ENCODE results near the gene AQP5. TPM values are rescaled to one million over a fixed set of nuclear protein-coding genes. Genes with fewer than 3 reads are reported as not detected.
"Not testable (repeated sequence)": the region's sequence is repeated elsewhere in the genome, so short reads cannot be mapped to it uniquely, and the experiment has no call there.

AQP5 gene
- polyA plus RNA-seq, 3 donors: not detected

DNA sequence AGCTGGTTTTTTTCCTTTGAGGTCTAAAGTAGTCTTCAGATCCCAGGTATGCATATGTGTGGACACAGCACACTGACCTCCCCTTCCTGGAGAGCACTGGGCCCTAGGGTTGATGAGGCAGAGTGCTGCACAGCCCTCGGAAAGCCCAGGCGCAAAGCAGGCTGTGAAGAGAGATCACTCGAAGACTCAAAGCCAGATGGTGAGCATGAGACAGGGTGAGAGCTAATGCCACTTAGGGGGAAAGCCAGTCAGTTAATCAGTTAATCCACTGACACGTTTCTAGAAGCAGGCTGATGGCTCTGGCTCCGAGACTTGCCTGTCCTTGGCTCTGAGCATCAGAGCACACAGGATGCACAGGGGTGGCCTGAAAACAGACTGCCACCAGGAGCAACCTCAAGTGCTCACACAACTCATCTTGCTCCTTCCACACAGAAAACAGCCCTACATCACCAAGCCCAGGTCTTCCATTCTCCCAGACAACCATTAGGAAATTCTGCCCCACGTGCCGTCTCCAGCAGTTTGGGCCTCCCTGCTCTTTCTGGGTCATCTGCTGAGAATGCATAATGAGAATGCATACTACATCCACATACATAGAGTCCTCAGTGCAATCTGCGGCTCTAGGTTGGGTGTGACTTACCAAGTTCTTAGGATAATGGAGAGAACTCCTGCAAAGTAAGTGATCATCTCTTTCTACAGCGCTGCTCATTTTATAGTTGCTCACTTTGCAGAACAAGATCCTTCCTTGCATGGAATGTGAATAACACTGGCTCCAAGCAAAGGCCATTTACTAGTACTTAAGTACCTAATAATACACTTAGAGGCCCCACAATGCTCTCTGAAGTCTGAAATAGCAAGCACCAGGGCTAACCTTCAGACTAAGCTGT, 23.0 kb downstream of the AQP5 start:
- H2AFZ ChIP-seq (ENCODE audit: insufficient read depth, low read depth, low read length, poor library complexity, severe bottlenecking): peak overlapping the region; percentile 84
- peak overlapping the region in 2 of 7 donors; percentile 54 to 87 for H3K27ac Mint-ChIP-seq

DNA sequence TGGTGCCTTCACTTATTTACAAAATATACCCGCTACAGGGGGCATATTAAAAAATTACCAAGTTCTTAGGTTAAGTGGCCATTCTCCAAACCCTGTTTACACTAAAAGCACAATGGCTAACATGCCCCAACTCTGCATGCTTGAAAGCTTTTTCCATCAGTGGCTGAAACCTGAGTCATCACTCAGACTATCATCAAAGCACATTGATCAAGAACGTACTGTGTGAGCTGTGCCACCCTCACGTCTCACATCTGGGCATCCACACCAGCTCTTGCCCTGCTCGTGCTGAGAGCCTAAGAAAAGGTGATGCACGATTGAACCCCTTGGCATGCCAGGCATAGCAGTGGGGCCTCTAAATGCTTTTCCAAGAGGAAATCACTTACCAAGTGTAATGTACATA, 24.3 kb downstream of the AQP5 start:
- TF ChIP-seq, protein P1, sequence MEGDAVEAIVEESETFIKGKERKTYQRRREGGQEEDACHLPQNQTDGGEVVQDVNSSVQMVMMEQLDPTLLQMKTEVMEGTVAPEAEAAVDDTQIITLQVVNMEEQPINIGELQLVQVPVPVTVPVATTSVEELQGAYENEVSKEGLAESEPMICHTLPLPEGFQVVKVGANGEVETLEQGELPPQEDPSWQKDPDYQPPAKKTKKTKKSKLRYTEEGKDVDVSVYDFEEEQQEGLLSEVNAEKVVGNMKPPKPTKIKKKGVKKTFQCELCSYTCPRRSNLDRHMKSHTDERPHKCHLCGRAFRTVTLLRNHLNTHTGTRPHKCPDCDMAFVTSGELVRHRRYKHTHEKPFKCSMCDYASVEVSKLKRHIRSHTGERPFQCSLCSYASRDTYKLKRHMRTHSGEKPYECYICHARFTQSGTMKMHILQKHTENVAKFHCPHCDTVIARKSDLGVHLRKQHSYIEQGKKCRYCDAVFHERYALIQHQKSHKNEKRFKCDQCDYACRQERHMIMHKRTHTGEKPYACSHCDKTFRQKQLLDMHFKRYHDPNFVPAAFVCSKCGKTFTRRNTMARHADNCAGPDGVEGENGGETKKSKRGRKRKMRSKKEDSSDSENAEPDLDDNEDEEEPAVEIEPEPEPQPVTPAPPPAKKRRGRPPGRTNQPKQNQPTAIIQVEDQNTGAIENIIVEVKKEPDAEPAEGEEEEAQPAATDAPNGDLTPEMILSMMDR (IDR thresholded peaks at IDR 0.05): no peak
- Histone ChIP-seq H3K4me1 (ENCODE audit: control insufficient read depth in 1 of 2, insufficient read depth in 2 of 2, low read length in 2 of 2) (peaks cover 86 to 99% of the 10 kb centered on the region in 2 donors), H3K27me3 (ENCODE audit: control insufficient read depth in 2 of 2, insufficient read depth in 2 of 2, low read length in 2 of 2) (no peaks in the 10 kb centered on the region), H3K27ac (ENCODE audit: low read depth in 1 of 2, low read length in 2 of 2) (peak overlapping the region in 1 of 2 donors; percentile 22), H3K79me2 (ENCODE audit: insufficient read depth, low read length) (peaks cover 7% of the 10 kb centered on the region), H2AFZ (ENCODE audit: insufficient read depth, low read depth, low read length, poor library complexity, severe bottlenecking) (no peak overlapping the region), H3K4me3 (replicated peaks in 1 of 3; ENCODE audit: low read depth in 2 of 3, low read length in 3 of 3) (no peak overlapping the region), H3K36me3 (replicated peaks in 1 of 2; ENCODE audit: control insufficient read depth in 1 of 2, insufficient read depth in 2 of 2, low read length in 2 of 2) (no peaks in the 10 kb centered on the region), H3K9me3 (replicated peaks in 1 of 2; ENCODE audit: control insufficient read depth in 1 of 2, insufficient read depth in 1 of 2, low read length in 2 of 2) (no peaks in the 10 kb centered on the region), H4K20me1 (ENCODE audit: insufficient read depth, low read length) (no peaks in the 10 kb centered on the region), H3K4me2 (replicated peaks; ENCODE audit: extremely low read depth, low read length, poor library complexity, severe bottlenecking) (no peak overlapping the region), H3K9ac (ENCODE audit: insufficient read depth, low read length, poor library complexity, severe bottlenecking) (no peak overlapping the region)
- peaks cover 0 to 1% (median 1%) of the 10 kb centered on the region in 3 donors for H3K27me3 Mint-ChIP-seq (ENCODE audit: low read depth in 3 of 3)
- peaks cover 93% of the 10 kb centered on the region for H3K4me1 Mint-ChIP-seq
- DNase-seq: no peak
- no peak overlapping the region for H3K4me3 Mint-ChIP-seq
- H3K27ac Mint-ChIP-seq: peak overlapping the region in 3 of 7 donors; percentile 58 to 71 (median 61)
- H3K9me3 Mint-ChIP-seq: peaks cover 0 to 4% (median 0%) of the 10 kb centered on the region in 7 donors
- intact Hi-C loops (cut with micrococcal nuclease): no loop called here
- H3K36me3 Mint-ChIP-seq: peaks cover 4 to 6% of the 10 kb centered on the region in 2 donors
- WGBS (ENCODE audit: insufficient coverage): 94% methylated on average over 3 of the region's 5 CpGs

More for the DNA sequence above, 23.0 kb downstream of the AQP5 start:
- no peak for DNase-seq
- Histone ChIP-seq H3K27me3 (ENCODE audit: control insufficient read depth in 2 of 2, insufficient read depth in 2 of 2, low read length in 2 of 2) (no peaks in the 10 kb centered on the region), H3K4me1 (ENCODE audit: control insufficient read depth in 1 of 2, insufficient read depth in 2 of 2, low read length in 2 of 2) (peaks cover 81 to 94% of the 10 kb centered on the region in 2 donors), H3K79me2 (ENCODE audit: insufficient read depth, low read length) (peaks cover 7% of the 10 kb centered on the region), H3K4me2 (replicated peaks; ENCODE audit: extremely low read depth, low read length, poor library complexity, severe bottlenecking) (peak overlapping the region; percentile 77), H3K9ac (ENCODE audit: insufficient read depth, low read length, poor library complexity, severe bottlenecking) (no peak overlapping the region), H3K9me3 (replicated peaks in 1 of 2; ENCODE audit: control insufficient read depth in 1 of 2, insufficient read depth in 1 of 2, low read length in 2 of 2) (no peaks in the 10 kb centered on the region), H4K20me1 (ENCODE audit: insufficient read depth, low read length) (no peaks in the 10 kb centered on the region), H3K27ac (ENCODE audit: low read depth in 1 of 2, low read length in 2 of 2) (peak overlapping the region in 1 of 2 donors; percentile 76), H3K36me3 (replicated peaks in 1 of 2; ENCODE audit: control insufficient read depth in 1 of 2, insufficient read depth in 2 of 2, low read length in 2 of 2) (no peaks in the 10 kb centered on the region), H3K4me3 (replicated peaks in 1 of 3; ENCODE audit: low read depth in 2 of 3, low read length in 3 of 3) (peak overlapping the region in 1 of 3 experiments; percentile 65)
- H3K4me3 Mint-ChIP-seq: no peak overlapping the region
- H3K27me3 Mint-ChIP-seq (ENCODE audit: low read depth in 3 of 3): peaks cover 0 to 3% (median 1%) of the 10 kb centered on the region in 3 donors
- intact Hi-C loops (cut with micrococcal nuclease): loop anchor here in 1 of 2 donors (5.0 kb wide), 1 partner anchor 53 kb away; no protein-coding TSS in a partner anchor
- peaks cover 0 to 4% (median 0%) of the 10 kb centered on the region in 7 donors for H3K9me3 Mint-ChIP-seq
- TF ChIP-seq, protein P1 (IDR thresholded peaks at IDR 0.05): no peak
- peaks cover 4 to 7% of the 10 kb centered on the region in 2 donors for H3K36me3 Mint-ChIP-seq
- WGBS (ENCODE audit: insufficient coverage): 93% methylated on average over 6 of the region's 9 CpGs
- peaks cover 92% of the 10 kb centered on the region for H3K4me1 Mint-ChIP-seq

- H3K79me2 ChIP-seq (ENCODE audit: insufficient read depth, low read length); H3K9me3 ChIP-seq (replicated peaks in 1 of 2; ENCODE audit: control insufficient read depth in 1 of 2, insufficient read depth in 1 of 2, low read length in 2 of 2); H3K27me3 Mint-ChIP-seq (ENCODE audit: low read depth in 3 of 3); H3K36me3 Mint-ChIP-seq; intact Hi-C loops (cut with micrococcal nuclease); H2AFZ ChIP-seq (ENCODE audit: insufficient read depth, low read depth, low read length, poor library complexity, severe bottlenecking); DNase-seq; H3K9ac ChIP-seq (ENCODE audit: insufficient read depth, low read length, poor library complexity, severe bottlenecking); H3K36me3 ChIP-seq (replicated peaks in 1 of 2; ENCODE audit: control insufficient read depth in 1 of 2, insufficient read depth in 2 of 2, low read length in 2 of 2); H3K27me3 ChIP-seq (ENCODE audit: control insufficient read depth in 2 of 2, insufficient read depth in 2 of 2, low read length in 2 of 2); H3K4me2 ChIP-seq (replicated peaks; ENCODE audit: extremely low read depth, low read length, poor library complexity, severe bottlenecking); H3K9me3 Mint-ChIP-seq; H3K4me3 ChIP-seq (replicated peaks in 1 of 3; ENCODE audit: low read depth in 2 of 3, low read length in 3 of 3); H4K20me1 ChIP-seq (ENCODE audit: insufficient read depth, low read length); H3K4me3 Mint-ChIP-seq: not testable (repeated sequence)
- WGBS (ENCODE audit: insufficient coverage): no CpG with 5 or more reads among the region's 3 CpGs
- Histone ChIP-seq H3K4me1 (ENCODE audit: control insufficient read depth in 1 of 2, insufficient read depth in 2 of 2, low read length in 2 of 2) (peaks cover 87 to 96% of the 10 kb centered on the region in 2 donors), H3K27ac (ENCODE audit: low read depth in 1 of 2, low read length in 2 of 2) (peak overlapping the region in 1 of 2 donors; percentile 86)
- Mint-ChIP-seq H3K27ac (peak overlapping the region; percentile 58 to 92 (median 79)), H3K4me1 (peaks cover 89% of the 10 kb centered on the region)
These were observed 24.8 kb downstream of the AQP5 start for GRCh38 chr12:49986476-49986875.

Data from CD14-positive monocyte (primary cell).